ENCODE measurements around the gene OR2Y1.
"Not testable (repeated sequence)": the region's sequence is repeated elsewhere in the genome, so short reads cannot be mapped to it uniquely, and the experiment has no call there.

The OR2Y1 gene, protein sequence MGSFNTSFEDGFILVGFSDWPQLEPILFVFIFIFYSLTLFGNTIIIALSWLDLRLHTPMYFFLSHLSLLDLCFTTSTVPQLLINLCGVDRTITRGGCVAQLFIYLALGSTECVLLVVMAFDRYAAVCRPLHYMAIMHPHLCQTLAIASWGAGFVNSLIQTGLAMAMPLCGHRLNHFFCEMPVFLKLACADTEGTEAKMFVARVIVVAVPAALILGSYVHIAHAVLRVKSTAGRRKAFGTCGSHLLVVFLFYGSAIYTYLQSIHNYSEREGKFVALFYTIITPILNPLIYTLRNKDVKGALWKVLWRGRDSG

DNA sequence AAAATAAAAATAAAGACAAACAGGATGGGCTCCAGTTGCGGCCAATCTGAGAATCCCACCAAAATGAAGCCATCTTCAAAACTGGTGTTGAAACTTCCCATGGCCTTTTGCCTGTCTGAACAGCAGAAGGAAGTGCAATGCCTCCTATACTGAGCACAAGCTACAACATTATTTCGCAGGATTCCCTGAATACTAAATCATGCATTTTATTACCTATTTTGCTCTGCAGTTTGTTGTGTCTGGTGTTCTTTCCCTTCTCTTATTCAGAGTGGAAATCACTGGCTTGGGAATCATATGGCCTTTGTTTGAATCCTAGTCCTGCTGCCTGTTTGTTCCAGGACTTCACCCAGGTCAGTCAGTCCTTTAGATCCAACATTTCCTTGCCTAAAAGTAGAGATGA is at the start of gene OR2Y1:
TSS of gene OR2Y1 (minus strand) at position 101 of the 400 bp plus-strand sequence. CDS start at position 101, 0 bp downstream.
- no peak for DNase-seq

DNA sequence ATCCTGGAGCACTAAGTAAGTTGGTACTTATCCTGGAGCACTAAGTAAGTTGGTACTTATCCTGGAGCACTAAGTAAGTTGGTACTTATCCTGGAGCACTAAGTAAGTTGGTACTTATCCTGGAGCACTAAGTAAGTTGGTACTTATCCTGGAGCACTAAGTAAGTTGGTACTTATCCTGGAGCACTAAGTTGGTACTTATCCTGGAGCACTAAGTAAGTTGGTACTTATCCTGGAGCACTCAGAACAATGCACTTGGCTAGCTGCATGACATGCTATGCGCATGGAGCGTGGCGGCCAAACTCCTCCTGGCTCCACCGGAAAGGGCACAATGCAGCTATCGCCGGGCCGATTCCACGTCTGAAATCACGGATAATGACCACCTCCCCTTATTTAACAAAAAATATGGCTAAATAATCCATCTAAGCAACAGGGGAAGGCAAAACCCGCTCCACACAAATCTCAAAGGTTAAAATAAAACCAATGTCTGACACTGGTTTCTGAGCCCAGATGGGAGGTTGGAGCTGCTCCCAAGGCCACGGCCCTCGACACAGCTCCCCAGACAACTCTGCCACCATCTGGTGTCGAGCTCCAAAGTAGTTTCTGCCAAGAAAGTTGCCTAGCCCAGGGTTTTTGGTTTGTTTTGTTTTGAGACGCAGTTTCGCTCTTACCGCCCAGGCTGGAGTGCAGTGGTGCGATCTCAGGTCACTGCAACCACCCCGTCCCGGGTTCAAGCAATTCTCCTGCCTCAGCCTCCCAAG is 49.0 kb upstream of the OR2Y1 start:
- not testable (repeated sequence) for DNase-seq

DNA sequence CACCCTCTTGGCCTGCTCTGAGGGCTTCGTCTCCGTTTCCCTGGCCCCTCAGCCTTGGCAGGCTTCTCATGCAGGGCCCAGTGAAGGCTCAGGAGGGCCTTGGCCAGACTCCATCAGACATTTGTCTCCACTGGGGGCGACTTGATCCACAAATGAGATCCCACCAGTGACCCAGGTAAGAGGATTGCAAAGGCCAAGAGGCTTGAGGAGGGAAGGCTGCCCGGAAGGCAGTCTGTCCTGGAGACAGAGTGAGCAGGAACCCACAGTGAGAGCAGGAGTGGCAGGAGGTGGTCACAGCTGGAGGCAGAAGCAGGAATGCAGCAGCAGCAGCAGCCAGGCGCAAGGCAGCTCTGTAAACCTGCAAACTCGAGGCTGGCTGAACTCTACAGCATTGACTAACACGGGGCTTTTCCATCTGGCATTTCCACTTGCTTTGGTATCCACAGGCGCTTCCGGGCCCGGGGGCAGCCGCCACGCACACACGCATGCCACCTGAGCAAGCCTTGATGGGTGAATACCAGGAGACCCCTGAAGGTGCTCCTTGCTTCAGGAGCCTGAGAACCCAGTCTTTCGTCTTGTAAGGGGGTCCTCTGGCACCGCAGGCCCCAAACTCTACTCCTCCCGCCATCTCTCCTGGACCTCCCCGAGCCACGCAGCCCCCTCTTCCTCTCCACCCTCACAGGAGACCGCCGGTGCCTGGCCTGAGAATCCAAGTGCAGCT is 48.0 kb upstream of the OR2Y1 start:
- DNase-seq: no peak

DNA sequence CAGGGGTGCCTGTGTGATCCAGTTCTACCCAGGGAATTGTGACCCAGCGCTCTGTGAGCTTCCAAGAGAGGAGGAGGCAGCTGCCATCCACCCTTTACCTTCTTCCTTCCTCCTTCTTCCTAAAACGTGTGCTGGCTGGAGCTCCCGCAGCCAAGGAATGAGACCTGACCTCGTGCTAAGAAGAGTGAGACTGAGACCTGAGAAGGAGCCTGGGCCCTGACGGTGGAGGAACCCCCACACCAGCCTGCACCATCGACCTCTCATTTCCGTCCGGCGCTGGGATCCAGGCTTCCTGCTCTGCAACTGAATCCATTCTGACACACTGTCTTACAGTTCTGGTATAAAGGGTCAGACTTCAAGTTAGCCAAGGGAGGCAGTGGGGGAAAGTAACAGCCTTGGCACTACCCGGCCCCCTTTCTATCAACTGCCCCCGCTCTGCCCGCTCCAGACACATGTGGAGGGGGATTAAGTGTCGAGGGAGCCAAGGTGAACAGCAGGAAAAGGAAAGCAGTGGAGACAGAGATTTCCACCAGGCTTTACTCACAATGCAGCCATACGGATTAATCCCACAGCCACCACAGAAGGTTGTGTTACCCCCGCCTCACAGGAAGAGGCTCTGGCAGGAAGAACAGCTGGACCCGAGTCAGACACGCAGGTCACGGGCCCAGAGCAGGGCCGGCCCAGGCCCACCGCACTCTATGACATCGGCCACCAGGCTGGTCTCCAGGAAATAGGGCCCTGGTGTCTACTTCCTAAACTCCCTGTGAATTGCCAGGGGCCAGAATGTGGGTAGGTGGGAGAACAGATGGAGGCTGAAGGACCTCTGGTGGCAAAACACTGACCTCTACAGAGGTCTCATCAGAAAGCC is 46.9 kb upstream of the OR2Y1 start:
- DNase-seq: no peak

DNA sequence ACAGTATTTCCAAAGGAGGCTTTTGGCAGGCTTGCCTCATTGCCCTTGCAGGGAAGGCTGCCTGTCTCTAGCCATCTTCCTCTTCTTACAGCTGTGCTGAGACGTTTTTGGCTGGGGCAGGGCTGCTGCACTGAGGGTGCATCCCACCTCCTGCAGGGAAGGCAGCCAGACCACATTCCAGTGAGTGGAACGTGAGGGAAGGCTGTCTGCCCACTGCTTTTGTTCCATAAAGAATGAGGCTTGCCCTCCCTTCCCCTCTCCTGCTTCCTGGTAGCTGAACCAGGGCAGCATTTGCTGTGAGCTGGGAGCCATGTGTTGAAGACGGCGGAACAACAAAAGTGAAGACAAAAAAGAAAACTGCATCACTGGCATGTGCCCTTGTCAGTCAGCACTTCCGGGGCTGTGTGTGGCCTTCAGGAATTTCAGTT is 46.0 kb upstream of the OR2Y1 start:
- DNase-seq: no peak

DNA sequence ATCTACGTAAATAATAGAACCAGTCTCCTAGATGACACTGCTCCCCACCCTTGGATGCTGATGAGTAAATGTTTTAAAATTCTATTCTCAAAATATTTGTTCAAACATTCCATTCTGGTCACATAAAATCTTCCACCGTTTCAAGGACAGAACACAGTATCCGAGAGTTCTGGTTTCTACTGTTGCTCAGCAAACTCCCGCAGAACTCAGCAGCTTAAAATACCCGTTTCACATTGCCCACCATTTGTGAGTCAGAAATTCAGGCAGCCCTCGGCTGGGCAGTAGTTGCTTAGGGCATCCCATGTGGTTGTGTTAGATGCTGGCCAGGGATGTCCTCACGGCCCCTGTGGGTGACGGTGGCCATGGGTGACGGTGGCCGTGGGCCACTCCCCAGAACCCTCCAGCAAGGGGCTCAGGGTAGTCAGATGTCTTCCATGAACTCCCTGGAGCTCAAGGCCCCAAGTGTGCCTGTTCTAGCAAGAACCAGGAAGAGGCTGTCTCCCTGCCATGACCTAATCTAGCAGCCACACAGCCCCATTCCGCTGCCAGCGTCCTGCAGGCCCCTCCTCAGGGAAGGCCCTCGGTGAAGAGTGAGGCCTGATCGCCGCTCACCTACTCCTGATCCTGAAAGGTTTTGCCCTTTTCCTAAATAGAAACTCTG is 45.4 kb upstream of the OR2Y1 start:
- peak in 1 of 14 donors; percentile 25 for DNase-seq

DNA sequence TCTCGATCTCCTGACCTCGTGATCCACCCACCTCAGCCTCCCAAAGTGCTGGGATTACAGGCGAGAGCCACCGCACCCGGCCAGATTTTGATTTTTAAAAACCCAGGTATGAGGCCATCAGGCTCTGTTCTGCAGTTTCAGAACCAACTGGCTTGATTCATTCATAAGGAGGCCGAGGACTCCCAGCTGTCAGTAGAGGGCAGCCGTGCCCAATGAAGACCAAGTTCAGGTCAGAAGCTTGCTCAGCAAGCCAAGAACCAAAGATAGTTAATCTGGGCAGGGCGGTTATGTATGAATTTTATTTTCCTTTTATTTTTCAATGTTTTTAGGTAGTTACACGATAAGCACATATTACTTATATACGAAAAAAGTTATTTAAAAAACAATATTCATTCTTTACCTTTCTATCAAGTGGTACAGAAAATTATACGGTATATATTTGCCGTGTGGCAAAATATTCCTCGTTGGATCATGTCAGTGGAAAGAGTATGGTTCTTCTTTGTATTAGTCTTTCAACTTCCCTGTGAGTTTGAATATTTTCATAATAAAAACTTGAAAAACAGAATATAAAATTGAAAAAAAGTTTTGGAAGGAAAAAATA is 44.7 kb upstream of the OR2Y1 start:
- peak in 10 of 14 donors; percentile 22 to 60 (median 37) for DNase-seq

DNA sequence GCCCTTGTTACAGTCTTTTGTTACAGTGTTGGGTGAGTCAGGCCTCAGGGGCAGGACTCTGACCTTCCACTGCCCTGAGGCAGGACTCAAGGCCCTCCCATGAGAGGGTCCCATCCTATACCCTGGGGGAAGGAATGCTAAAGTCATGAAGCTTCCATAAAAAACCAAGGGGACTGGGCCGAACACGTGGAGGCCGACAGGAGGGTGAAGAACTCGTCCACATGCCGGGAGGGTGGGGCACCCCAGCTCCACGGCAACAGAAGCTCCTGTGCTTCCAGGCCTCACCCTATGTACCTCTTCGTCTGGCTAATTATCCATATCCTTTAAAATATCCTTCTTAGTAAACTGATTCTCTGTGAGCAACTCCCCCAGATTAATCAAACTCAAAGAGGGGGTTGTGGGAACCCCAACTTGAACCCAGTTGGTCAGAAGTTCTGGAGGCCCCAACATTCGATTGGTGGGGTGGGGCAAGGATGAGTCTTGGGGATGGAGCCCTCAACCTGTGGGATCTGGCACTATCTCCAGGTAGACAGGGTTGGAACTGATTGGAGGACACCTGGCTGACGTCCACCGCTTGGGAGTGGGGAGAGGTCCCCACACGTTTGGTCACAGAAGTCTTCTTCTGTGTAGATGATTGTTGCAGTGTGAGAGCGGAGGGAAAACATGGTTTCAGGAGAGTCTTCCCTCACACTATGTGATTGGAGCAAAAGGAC is 43.6 kb upstream of the OR2Y1 start:
- no peak for DNase-seq

DNA sequence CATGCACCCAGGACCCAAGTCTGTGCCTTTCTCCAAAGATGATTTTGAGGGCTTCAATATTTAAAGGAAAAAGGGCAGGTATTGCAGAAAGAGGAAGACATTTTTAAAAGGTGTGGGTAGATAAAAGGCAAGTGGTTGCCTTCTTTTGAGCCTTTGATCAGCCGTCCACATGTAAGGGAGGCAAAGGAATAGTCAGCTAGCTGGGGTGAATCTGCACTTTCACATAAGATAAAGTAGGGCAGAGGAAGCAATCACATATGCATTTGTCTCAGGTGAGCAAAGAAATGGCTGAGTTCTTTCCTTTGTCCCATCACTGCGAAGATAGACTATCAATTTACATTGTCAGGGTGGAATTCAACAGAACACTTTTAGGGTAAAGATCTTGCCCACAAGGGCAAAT is 42.9 kb upstream of the OR2Y1 start:
- no peak for DNase-seq

DNA sequence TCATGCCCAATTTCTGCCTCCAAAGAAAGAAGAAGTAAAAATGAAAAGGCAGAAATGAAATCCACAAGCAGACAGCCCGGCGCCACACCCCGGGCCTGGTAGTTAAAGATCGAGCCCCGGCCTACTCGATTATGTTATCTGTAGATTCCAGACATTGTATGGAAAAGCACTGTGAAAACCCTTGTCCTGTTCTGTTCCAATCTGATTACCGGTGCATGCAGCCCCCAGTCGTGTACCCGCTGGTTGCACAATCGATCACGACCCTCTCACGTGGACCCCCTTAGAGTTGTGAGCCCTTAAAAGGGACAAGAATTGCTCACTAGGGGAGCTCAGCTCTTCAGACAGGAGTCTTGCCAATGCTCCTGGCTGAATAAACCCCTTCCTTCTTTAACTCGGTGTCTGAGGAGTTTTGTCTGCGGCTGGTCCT is 42.1 kb upstream of the OR2Y1 start:
- DNase-seq: not testable (repeated sequence)

DNA sequence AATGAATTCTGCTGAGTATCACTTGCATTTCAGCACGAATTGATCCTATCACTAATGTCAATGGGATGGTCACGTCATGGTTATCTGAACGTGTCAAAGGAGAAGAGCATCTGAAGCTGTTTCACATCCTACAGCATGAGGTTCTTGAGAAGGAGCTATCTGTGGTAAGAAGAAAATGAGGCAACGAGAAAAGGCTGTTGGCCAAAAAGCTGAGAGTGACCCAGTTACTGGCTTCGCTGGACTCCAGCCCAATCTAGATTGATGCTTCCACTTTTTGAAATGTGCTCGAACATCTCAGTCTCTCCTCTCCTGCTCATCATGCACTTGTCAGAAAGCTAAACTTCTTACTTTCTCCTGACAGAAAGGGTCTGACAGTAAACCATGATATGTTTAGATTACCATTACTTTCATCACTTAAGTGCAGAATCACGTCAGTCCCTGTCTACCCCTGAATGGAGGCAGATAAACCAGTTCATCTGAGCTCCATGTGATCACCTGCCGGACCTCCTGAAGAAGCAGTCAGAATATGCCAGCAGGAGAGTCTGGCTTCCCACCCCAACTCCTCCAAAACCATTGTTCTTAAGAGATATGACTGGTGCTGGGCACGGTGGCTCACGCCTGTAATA is 40.2 kb upstream of the OR2Y1 start:
- DNase-seq: no peak

DNA sequence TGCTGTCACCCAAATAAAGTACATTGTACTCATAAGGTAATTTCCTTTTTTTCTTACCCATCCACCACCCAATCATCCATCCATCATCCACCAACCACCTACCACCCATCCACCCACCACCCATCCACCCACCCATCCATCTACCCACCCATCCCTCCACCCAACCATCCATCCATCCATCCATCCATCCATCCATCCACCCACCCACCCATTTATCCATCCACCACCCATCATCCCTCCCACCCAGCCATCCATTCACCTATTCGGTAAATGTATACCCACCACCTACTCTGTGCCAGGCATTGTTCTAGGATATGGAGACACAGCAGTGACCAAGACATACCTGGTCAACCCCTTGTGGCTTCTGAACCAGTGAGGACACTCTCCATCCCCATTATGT is 37.6 kb upstream of the OR2Y1 start:
- no peak for DNase-seq

DNA sequence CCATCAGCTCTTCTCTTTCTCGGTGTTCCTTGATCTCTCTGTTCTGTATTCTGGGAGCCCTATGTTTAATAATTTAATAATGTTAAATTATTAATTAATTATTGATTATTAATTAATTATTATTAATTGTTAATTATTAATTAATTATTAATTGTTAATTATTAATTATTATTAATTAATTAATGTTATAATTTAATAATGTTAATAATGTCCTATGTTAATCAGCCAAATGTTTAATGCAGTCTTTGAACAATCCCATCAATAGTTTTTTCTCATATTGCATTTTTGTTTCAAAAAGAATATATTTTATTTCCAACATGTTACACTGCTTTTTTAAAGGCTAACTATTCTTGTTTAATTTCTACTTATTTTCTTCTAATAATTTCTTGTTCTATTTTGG is 36.5 kb upstream of the OR2Y1 start:
- DNase-seq: no peak

DNA sequence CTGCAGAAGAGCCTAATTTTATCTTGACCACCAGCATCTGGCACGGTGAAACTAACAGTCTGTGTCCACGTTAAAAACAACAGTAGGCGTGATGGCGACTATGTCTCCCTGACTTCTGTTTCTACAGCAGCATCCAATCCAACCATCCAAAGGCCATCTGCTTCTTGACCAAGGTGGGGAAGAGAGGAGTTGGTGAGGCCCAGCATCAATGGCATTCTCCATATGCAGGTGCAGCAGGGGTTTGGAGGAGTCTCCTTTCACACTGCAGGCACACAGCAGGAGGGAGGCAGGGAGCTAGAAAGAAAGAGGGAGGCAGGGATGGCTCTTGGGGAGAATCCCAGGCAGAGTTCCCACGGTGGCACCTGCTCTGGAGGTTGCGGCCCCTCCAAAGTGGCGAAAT is 35.8 kb upstream of the OR2Y1 start:
- no peak for DNase-seq

DNA sequence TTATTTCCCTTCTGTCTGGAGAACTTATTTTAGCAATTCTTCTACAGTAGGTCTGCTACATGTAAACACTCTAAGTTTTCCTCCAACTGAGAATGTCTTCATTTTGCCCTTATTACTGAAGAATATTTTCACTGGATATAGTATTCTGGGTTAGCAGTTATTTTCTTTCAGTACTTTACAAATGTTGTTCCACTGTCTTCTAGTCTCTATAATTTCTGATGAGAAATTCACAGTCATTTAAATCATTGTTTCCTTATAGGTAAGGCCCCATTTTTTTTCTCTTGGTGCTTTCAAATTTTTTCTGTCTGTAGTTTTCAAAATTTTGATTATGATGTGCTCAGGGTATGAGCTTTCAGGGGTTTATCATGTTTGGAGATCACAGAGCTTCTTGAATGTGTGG is 32.0 kb upstream of the OR2Y1 start:
- DNase-seq: no peak

DNA sequence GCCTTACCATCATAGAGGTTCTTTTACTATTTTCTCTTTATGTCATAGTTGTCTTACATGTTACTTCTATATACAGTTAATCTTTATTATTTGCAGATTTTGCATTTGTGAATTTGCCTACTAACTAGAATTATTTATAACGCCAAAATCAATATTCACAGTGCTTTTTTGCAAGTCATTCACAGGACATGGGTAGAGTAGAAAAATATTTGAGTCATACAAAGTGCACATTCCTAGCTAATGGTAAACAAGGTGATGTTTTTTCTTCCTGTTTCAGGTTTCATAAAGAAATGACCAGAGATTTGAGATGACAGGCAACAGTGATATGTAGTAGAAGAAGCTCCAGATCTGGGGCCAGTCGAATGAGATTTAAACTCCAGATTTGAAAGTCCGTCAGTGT is 30.0 kb upstream of the OR2Y1 start:
- no peak for DNase-seq

DNA sequence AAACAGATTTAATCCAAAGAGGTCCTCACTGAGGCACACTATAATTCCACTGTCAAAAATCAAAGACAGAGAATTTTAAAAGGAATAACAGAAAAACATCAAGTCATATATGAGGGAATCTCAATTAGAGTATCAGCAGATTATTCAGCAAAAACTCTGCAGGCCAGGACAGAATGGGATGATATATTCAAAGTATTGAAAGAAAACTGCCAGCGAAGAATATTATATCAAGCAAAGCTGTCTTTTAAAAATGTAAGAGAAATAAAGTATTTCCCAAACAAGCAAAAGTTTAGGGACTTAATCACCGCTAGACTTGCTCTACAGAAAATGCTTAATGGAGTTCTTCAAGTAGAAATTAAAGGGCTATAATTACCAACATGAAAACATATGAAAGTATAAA is 15.7 kb upstream of the OR2Y1 start:
- no peak for DNase-seq

DNA sequence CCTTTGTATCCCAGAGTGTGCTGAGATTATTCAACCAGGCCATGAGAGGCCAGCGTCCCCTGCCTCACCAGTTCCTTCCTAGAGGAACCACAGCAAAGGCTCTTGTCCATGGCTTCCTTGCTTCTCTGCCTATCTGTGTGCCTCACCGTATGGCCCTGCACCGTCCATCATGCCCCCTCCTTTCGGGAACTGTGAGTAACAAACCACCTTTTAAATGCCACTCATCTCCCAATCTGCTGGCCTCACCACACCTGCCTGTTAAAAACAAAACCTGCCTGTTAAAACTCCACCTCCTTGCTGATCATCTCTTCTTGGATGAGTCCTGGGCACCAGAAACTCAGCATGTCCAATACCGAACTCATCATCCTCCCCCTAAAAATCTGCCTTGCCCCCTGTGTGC is 4.4 kb upstream of the OR2Y1 start:
- no peak for DNase-seq

DNA sequence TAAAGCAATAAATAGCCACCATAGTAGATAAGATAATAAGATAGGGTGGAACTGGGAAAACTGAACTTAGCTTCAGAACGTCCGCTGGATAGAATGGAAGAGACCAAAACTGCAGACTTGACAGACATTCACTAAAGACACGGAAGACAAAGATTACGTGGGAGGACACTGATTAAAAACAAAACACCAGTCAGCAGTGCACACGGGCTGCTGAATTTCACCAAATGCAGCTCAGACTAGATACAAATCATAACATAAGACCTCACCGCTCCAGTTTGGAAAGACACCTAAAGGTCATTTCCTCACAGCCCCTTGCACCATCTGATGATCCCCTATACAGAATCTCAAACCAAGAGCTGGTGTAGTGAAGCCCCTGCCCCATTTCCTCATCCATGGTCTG is 2.9 kb upstream of the OR2Y1 start:
- DNase-seq: no peak

DNA sequence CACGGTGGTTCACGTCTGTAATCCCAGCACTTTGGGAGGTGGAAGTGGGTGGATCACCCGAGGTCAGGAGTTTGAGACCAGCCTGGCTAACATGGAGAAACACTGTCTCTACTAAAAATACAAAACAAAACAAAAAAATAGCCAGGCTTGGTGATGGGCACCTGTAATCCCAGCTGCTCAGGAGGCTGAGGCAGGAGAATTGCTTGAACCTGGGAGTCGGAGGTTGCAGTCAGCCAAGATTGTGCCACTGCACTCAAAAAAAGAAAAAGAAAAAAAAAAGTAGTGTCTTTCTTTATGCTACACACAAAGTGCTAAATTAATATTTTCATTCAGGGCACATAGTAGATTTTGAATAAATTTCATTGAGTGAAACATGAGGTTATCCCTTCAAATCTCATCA is 1.1 kb upstream of the OR2Y1 start:
- not testable (repeated sequence) for DNase-seq
